NCI-H446 treated with DMSO at 0.1 percent for 48 hours (cell line): ENCODE data around the gene SMAGP.

ENCODE experiments used
- DNase-seq: peaks from one replicate; lab custom pipeline; 2025; lab: John Stamatoyannopoulos, UW

SMAGP gene

GRCh38 chr12:51195841-51196240 is 74.4 kb downstream of the SMAGP start:
- no peak for DNase-seq
